Measurements from ENCODE around the gene ITGB3BP.

The ITGB3BP gene

DNA sequence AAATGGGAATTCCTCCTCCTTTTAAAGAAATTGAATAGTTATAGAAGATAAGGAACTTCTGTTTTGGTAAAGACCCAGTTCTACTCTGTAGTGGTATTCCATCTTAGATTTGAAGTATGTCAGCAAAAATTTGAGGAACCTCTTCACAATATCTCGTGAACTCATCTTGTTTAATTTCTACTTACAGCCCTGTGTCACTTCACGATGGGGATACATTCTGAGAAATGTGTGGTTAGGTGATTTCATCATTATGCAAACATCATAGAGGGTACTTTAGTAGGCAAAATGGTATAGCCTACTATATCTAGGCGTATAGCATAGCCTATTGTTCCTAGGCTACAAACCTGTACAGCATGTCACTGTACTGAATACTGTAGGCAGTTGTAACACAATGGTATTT lies 119.6 kb downstream of the ITGB3BP start:
- no peaks in the 10 kb centered on the region for H4K20me1 ChIP-seq (ENCODE audit: low read depth, low read length)
- no peak overlapping the region for H3K4me3 ChIP-seq (ENCODE audit: insufficient read depth, low read length, poor library complexity, severe bottlenecking)
- no peak overlapping the region for H3K27ac ChIP-seq (ENCODE audit: low read depth, low read length)
- TF ChIP-seq EZH2phosphoT487 (conservative IDR thresholded peaks at IDR 0.05; ENCODE audit: low read length) = no peak
- TF ChIP-seq, protein P1, sequence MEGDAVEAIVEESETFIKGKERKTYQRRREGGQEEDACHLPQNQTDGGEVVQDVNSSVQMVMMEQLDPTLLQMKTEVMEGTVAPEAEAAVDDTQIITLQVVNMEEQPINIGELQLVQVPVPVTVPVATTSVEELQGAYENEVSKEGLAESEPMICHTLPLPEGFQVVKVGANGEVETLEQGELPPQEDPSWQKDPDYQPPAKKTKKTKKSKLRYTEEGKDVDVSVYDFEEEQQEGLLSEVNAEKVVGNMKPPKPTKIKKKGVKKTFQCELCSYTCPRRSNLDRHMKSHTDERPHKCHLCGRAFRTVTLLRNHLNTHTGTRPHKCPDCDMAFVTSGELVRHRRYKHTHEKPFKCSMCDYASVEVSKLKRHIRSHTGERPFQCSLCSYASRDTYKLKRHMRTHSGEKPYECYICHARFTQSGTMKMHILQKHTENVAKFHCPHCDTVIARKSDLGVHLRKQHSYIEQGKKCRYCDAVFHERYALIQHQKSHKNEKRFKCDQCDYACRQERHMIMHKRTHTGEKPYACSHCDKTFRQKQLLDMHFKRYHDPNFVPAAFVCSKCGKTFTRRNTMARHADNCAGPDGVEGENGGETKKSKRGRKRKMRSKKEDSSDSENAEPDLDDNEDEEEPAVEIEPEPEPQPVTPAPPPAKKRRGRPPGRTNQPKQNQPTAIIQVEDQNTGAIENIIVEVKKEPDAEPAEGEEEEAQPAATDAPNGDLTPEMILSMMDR (IDR thresholded peaks at IDR 0.05; ENCODE audit: insufficient read depth, low read length, poor library complexity, severe bottlenecking) = no peak
- no peaks in the 10 kb centered on the region for H3K9me2 ChIP-seq (replicated peaks; ENCODE audit: insufficient read depth, low read length)
- H2AFZ ChIP-seq (ENCODE audit: low read depth, low read length, severe bottlenecking) = no peak overlapping the region
- H3K9me3 ChIP-seq (ENCODE audit: insufficient read depth, low read length) = no peaks in the 10 kb centered on the region
- peaks cover 21% of the 10 kb centered on the region; the same call in 1 of the 2 replicates for H3K36me3 ChIP-seq (ENCODE audit: low read length)
- H3K79me2 ChIP-seq (ENCODE audit: insufficient read depth, low read length) = no peaks in the 10 kb centered on the region
- H3K9ac ChIP-seq (ENCODE audit: low read length) = no peak overlapping the region
- H3K27me3 ChIP-seq (ENCODE audit: low read length) = no peaks in the 10 kb centered on the region
- no peak overlapping the region for H3K4me2 ChIP-seq (ENCODE audit: low read depth, low read length, poor library complexity, severe bottlenecking)
- H3F3A ChIP-seq (ENCODE audit: insufficient read depth) = no peaks in the 10 kb centered on the region

DNA sequence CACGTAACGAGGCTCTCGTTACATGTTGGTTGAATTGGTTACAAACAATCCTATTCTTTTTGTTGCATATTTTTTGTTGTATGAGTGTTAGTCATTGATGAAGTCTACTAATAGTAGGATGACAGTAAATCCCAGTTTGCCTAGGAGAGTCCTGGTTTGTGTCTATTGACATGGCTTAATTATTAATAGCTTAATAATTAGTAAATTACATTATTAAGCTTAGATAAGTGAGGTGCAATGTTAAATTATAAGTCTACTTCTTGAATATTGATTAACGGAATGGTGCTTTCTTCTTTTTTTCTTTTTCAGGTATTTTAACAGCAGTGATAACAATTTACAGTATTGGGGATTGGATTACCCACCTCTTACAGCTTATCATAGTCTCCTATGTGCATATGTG lies 121.1 kb downstream of the ITGB3BP start:
- no peak overlapping the region for H3K9ac ChIP-seq (ENCODE audit: low read length)
- H3K9me2 ChIP-seq (replicated peaks; ENCODE audit: insufficient read depth, low read length) = no peaks in the 10 kb centered on the region
- H3K4me2 ChIP-seq (ENCODE audit: low read depth, low read length, poor library complexity, severe bottlenecking) = no peak overlapping the region
- peaks cover 21% of the 10 kb centered on the region; the same call in 1 of the 2 replicates for H3K36me3 ChIP-seq (ENCODE audit: low read length)
- H3K9me3 ChIP-seq (ENCODE audit: insufficient read depth, low read length) = no peaks in the 10 kb centered on the region
- no peak overlapping the region for H2AFZ ChIP-seq (ENCODE audit: low read depth, low read length, severe bottlenecking)
- no peaks in the 10 kb centered on the region for H4K20me1 ChIP-seq (ENCODE audit: low read depth, low read length)
- no peaks in the 10 kb centered on the region for H3K27me3 ChIP-seq (ENCODE audit: low read length)
- H3K27ac ChIP-seq (ENCODE audit: low read depth, low read length) = no peak overlapping the region
- H3K79me2 ChIP-seq (ENCODE audit: insufficient read depth, low read length) = no peaks in the 10 kb centered on the region
- TF ChIP-seq EZH2phosphoT487 (conservative IDR thresholded peaks at IDR 0.05; ENCODE audit: low read length) = no peak
- TF ChIP-seq, protein P1 (IDR thresholded peaks at IDR 0.05; ENCODE audit: insufficient read depth, low read length, poor library complexity, severe bottlenecking) = no peak
- no peak overlapping the region for H3K4me3 ChIP-seq (ENCODE audit: insufficient read depth, low read length, poor library complexity, severe bottlenecking)
- H3F3A ChIP-seq (ENCODE audit: insufficient read depth) = no peaks in the 10 kb centered on the region
